Cardiac fibroblast (primary cell): ENCODE data around the gene ZNF200.
"Not testable (repeated sequence)": the region's sequence is repeated elsewhere in the genome, so short reads cannot be mapped to it uniquely, and the experiment has no call there.

Experiments
- DNase-seq, 2 donors: peaks; one replicate each; pipeline versions ENCODE4 v3.0.0 to v3.0.0-alpha.2; 2010; ENCODE audit warnings: low read depth in 2 of 2
- H3K4me3 ChIP-seq, 2 donors: replicated peaks in 1 of 2; 1 replicate in 1 of 2; 2 replicates in 1 of 2; pipeline ENCODE4 v1.5.1; 2011; ENCODE audit warnings: low read depth in 2 of 2, low read length in 2 of 2, mild to moderate bottlenecking in 2 of 2, moderate library complexity in 1 of 2
- CTCF ChIP-seq: IDR thresholded peaks from one replicate; pipeline ENCODE4 v1.5.1; 2011; ENCODE audit warnings: low read depth, mild to moderate bottlenecking, low read length, inconsistent platforms

ZNF200 gene

GRCh38 chr16:3216263-3216640 lies 18.7 kb downstream of the ZNF200 start:
- DNase-seq = no peak
- H3K4me3 ChIP-seq = no peak overlapping the region
- TF ChIP-seq CTCF = no peak

GRCh38 chr16:3215601-3216262 lies 19.2 kb downstream of the ZNF200 start:
- H3K4me3 ChIP-seq = no peak overlapping the region
- TF ChIP-seq CTCF = no peak
- DNase-seq = no peak

GRCh38 chr16:3214904-3215600 lies 19.9 kb downstream of the ZNF200 start:
- DNase-seq = no peak
- TF ChIP-seq CTCF = no peak
- H3K4me3 ChIP-seq = no peak overlapping the region

- no peak overlapping the region for H3K4me3 ChIP-seq
- TF ChIP-seq CTCF = no peak
- DNase-seq = no peak
These were observed 22.4 kb downstream of the ZNF200 start for GRCh38 chr16:3212567-3212966.

- no peak for DNase-seq
- no peak overlapping the region for H3K4me3 ChIP-seq
- TF ChIP-seq CTCF = no peak
These were observed 23.0 kb downstream of the ZNF200 start for GRCh38 chr16:3212006-3212405.

- DNase-seq = no peak
- no peak overlapping the region for H3K4me3 ChIP-seq
- TF ChIP-seq CTCF = no peak
These were observed 27.6 kb downstream of the ZNF200 start for GRCh38 chr16:3207086-3207953.

- H3K4me3 ChIP-seq, DNase-seq: not testable (repeated sequence)
These were observed 29.0 kb downstream of the ZNF200 start for GRCh38 chr16:3205939-3206338.
